IMR-90 (cell line): ENCODE measurements around the gene PIR.

Experiments
- MAZ ChIP-seq: IDR thresholded peaks from 2 replicates; pipeline ENCODE4 v1.6.1; 2012; ENCODE audit warnings: low read depth, mild to moderate bottlenecking, low read length, improper control_type of control experiment, moderate library complexity, borderline replicate concordance
- POLR2A ChIP-seq: IDR thresholded peaks from 2 replicates; pipeline ENCODE4 v1.6.1; 2012; ENCODE audit warnings: mild to moderate bottlenecking, low read depth, low read length
- TF ChIP-seq, protein P1 (sequence below): fragments of 150-350 bp; IDR thresholded peaks from 2 replicates; pipeline ENCODE4 v1.6.1; 2017; ENCODE audit warnings: mild to moderate bottlenecking, antibody characterized with exemption, low read length, low read depth
- TF ChIP-seq, protein P2 (sequence below): conservative IDR thresholded peaks from 2 replicates; pipeline ENCODE4 v1.5.1; 2012; ENCODE audit warnings: mild to moderate bottlenecking, low read depth, low read length, improper control_type of control experiment

GRCh38 chrX:15438332-15438731 is 54.8 kb downstream of the PIR start:
- TF ChIP-seq POLR2A (no peak), MAZ (no peak)
- TF ChIP-seq, protein P1, sequence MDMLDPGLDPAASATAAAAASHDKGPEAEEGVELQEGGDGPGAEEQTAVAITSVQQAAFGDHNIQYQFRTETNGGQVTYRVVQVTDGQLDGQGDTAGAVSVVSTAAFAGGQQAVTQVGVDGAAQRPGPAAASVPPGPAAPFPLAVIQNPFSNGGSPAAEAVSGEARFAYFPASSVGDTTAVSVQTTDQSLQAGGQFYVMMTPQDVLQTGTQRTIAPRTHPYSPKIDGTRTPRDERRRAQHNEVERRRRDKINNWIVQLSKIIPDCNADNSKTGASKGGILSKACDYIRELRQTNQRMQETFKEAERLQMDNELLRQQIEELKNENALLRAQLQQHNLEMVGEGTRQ = no peak
- TF ChIP-seq, protein P2, sequence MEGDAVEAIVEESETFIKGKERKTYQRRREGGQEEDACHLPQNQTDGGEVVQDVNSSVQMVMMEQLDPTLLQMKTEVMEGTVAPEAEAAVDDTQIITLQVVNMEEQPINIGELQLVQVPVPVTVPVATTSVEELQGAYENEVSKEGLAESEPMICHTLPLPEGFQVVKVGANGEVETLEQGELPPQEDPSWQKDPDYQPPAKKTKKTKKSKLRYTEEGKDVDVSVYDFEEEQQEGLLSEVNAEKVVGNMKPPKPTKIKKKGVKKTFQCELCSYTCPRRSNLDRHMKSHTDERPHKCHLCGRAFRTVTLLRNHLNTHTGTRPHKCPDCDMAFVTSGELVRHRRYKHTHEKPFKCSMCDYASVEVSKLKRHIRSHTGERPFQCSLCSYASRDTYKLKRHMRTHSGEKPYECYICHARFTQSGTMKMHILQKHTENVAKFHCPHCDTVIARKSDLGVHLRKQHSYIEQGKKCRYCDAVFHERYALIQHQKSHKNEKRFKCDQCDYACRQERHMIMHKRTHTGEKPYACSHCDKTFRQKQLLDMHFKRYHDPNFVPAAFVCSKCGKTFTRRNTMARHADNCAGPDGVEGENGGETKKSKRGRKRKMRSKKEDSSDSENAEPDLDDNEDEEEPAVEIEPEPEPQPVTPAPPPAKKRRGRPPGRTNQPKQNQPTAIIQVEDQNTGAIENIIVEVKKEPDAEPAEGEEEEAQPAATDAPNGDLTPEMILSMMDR = no peak
